ENCODE measurements around the gene ALKBH5.

- TF ChIP-seq CTCF (IDR thresholded peaks at IDR 0.05) (no peak), MAX (IDR thresholded peaks at IDR 0.05; ENCODE audit: low read depth) (no peak), SIN3A (IDR thresholded peaks at IDR 0.05; ENCODE audit: borderline replicate concordance, low read depth, low read length) (no peak), SMC3 (IDR thresholded peaks at IDR 0.05; ENCODE audit: low read depth, low read length) (no peak), NFIC (IDR thresholded peaks at IDR 0.05; ENCODE audit: borderline replicate concordance) (no peak), RXRA (IDR thresholded peaks at IDR 0.05; ENCODE audit: borderline replicate concordance, low read depth) (no peak)
Observed at GRCh38 chr17:18257982-18258355, 74.3 kb downstream of the ALKBH5 start.
